B cell (primary cell): Measurements from ENCODE around the gene CDX1.

Experiments used
- EZH2 ChIP-seq: IDR thresholded peaks from 2 replicates; pipeline ENCODE4 v1.6.1; 2012; ENCODE audit warnings: borderline replicate concordance, low read depth, mild to moderate bottlenecking, moderate library complexity, low read length; ENCODE audit not compliant: insufficient read depth, poor library complexity, severe bottlenecking
- TF ChIP-seq, protein P1 (sequence below): fragments of 200-600 bp; IDR thresholded peaks from one replicate; pipeline ENCODE4 v1.8.0; 2022; ENCODE audit warnings: antibody characterized with exemption, mild to moderate bottlenecking

DNA sequence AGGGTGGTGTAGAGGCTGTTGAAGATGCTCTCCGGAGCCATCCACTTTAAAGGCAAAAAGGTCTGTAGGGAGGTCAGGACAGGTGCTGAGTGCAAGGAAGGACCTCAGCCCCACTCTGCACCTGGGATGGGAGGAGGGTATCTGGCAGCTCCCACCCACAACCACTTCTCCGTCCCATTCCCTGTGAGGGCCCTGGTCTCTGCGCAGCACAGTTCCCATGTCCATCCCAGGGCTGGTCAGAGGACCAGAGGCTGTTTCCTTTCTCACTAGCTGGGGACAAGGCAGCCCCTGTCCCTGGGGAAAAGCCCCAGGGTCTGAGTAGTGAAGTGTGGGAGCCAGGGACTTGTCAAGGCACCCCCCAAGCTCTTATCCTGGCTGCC lies 46.5 kb upstream of the CDX1 start:
- TF ChIP-seq, protein P1, sequence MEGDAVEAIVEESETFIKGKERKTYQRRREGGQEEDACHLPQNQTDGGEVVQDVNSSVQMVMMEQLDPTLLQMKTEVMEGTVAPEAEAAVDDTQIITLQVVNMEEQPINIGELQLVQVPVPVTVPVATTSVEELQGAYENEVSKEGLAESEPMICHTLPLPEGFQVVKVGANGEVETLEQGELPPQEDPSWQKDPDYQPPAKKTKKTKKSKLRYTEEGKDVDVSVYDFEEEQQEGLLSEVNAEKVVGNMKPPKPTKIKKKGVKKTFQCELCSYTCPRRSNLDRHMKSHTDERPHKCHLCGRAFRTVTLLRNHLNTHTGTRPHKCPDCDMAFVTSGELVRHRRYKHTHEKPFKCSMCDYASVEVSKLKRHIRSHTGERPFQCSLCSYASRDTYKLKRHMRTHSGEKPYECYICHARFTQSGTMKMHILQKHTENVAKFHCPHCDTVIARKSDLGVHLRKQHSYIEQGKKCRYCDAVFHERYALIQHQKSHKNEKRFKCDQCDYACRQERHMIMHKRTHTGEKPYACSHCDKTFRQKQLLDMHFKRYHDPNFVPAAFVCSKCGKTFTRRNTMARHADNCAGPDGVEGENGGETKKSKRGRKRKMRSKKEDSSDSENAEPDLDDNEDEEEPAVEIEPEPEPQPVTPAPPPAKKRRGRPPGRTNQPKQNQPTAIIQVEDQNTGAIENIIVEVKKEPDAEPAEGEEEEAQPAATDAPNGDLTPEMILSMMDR: no peak
- TF ChIP-seq EZH2: no peak
